NOMO-1 (cell line): ENCODE measurements around the gene FUBP3.

Experiments
- DNase-seq, 2 experiments: peaks; one replicate each; lab custom pipeline; 2025; ENCODE audit not compliant: unreplicated experiment in 2 of 2; lab: John Stamatoyannopoulos, UW

Gene FUBP3

GRCh38 chr9:130606887-130607600 is 27.7 kb downstream of the FUBP3 start:
- no peak for DNase-seq

- no peak for DNase-seq
Observed at GRCh38 chr9:130607640-130608420, 28.5 kb downstream of the FUBP3 start.

- DNase-seq, result no peak
Observed at GRCh38 chr9:130608554-130609134, 29.3 kb downstream of the FUBP3 start.

- DNase-seq, result no peak
Observed at GRCh38 chr9:130609163-130609562, 29.8 kb downstream of the FUBP3 start.

GRCh38 chr9:130610862-130611707 is 31.7 kb downstream of the FUBP3 start:
- DNase-seq, result no peak

GRCh38 chr9:130616451-130616850 is 37.1 kb downstream of the FUBP3 start:
- no peak for DNase-seq

GRCh38 chr9:130623466-130623865 is 44.1 kb downstream of the FUBP3 start:
- no peak for DNase-seq

GRCh38 chr9:130624154-130624553 is 44.8 kb downstream of the FUBP3 start:
- DNase-seq, result no peak

- DNase-seq, result no peak
Observed at GRCh38 chr9:130626249-130626996, 47.0 kb downstream of the FUBP3 start.

- DNase-seq, result no peak
Observed at GRCh38 chr9:130627051-130627450, 47.7 kb downstream of the FUBP3 start.

- no peak for DNase-seq
Observed at GRCh38 chr9:130627896-130628792, 48.8 kb downstream of the FUBP3 start.

- DNase-seq, result no peak
Observed at GRCh38 chr9:130629443-130630070, 50.2 kb downstream of the FUBP3 start.

GRCh38 chr9:130630071-130630450 is 50.7 kb downstream of the FUBP3 start:
- no peak for DNase-seq

GRCh38 chr9:130630506-130631330 is 51.3 kb downstream of the FUBP3 start:
- no peak for DNase-seq

GRCh38 chr9:130631331-130632080 is 52.1 kb downstream of the FUBP3 start:
- DNase-seq, result no peak

GRCh38 chr9:130632081-130632710 is 52.8 kb downstream of the FUBP3 start:
- DNase-seq, result no peak

GRCh38 chr9:130632841-130633240 is 53.5 kb downstream of the FUBP3 start:
- no peak for DNase-seq
